GM18507 (cell line): Measurements from ENCODE around the gene LRSAM1.
A peak's percentile ranks its signal among the peaks of the same experiment; 100 is the strongest.

Source experiments
- DNase-seq: peaks from one replicate; pipeline ENCODE4 v3.0.0; 2011; ENCODE audit warnings: low read depth; ENCODE audit not compliant: insufficient read length; ENCODE audit errors: extremely low spot score
- FAIRE-seq: peaks from 2 replicates; lab custom pipeline; 2011; peaks lifted over from hg19 to GRCh38; lab: Jason Lieb, UNC

Gene LRSAM1

GRCh38 chr9:127491516-127491915 is 40.2 kb downstream of the LRSAM1 start:
- no peak for FAIRE-seq
- DNase-seq, result no peak

- DNase-seq (no peak), FAIRE-seq (no peak)
Measured at GRCh38 chr9:127492616-127493015, 41.3 kb downstream of the LRSAM1 start.

- DNase-seq (no peak), FAIRE-seq (no peak)
Measured at GRCh38 chr9:127493592-127494303, 42.4 kb downstream of the LRSAM1 start.

- FAIRE-seq (no peak), DNase-seq (no peak)
Measured at GRCh38 chr9:127494304-127494702, 43.0 kb downstream of the LRSAM1 start.

- FAIRE-seq (no peak), DNase-seq (no peak)
Measured at GRCh38 chr9:127495884-127496555, 44.7 kb downstream of the LRSAM1 start.

GRCh38 chr9:127496974-127497373 is 45.7 kb downstream of the LRSAM1 start:
- no peak for DNase-seq
- no peak for FAIRE-seq

GRCh38 chr9:127497656-127498290 is 46.5 kb downstream of the LRSAM1 start:
- no peak for FAIRE-seq
- DNase-seq, result no peak

- DNase-seq, result no peak
- FAIRE-seq, result no peak
Measured at GRCh38 chr9:127498298-127498697, 47.0 kb downstream of the LRSAM1 start.

- no peak for FAIRE-seq
- no peak for DNase-seq
Measured at GRCh38 chr9:127500399-127500798, 49.1 kb downstream of the LRSAM1 start.

GRCh38 chr9:127500862-127501261 is 49.6 kb downstream of the LRSAM1 start:
- no peak for FAIRE-seq

GRCh38 chr9:127501821-127502343 is 50.6 kb downstream of the LRSAM1 start:
- no peak for DNase-seq
- no peak for FAIRE-seq

More at GRCh38 chr9:127500862-127501261, 49.6 kb downstream of the LRSAM1 start:
- DNase-seq, result no peak

- no peak for DNase-seq
- no peak for FAIRE-seq
Measured at GRCh38 chr9:127502706-127503378, 51.5 kb downstream of the LRSAM1 start.

GRCh38 chr9:127503379-127503921 is 52.1 kb downstream of the LRSAM1 start:
- FAIRE-seq (no peak), DNase-seq (no peak)

GRCh38 chr9:127503947-127504886 is 52.9 kb downstream of the LRSAM1 start:
- peak; percentile 84 for FAIRE-seq

GRCh38 chr9:127504887-127505251 is 53.6 kb downstream of the LRSAM1 start:
- FAIRE-seq (no peak), DNase-seq (no peak)

More at GRCh38 chr9:127503947-127504886, 52.9 kb downstream of the LRSAM1 start:
- peak; percentile 17 for DNase-seq

- FAIRE-seq, result no peak
- peak; percentile 39 for DNase-seq
Measured at GRCh38 chr9:127505396-127506116, 54.2 kb downstream of the LRSAM1 start.

- DNase-seq (no peak), FAIRE-seq (no peak)
Measured at GRCh38 chr9:127506117-127506813, 55.0 kb downstream of the LRSAM1 start.
